ENCODE data around the gene ADAMTSL3. TPM values are rescaled to one million over a fixed set of nuclear protein-coding genes. Genes with fewer than 3 reads are reported as not detected.

The ADAMTSL3 gene
- total and polyA plus RNA-seq, 2 experiments from 2014 or later = 0.61 to 0.87 TPM

- no peaks in the 10 kb centered on the region for H3K9me2 ChIP-seq (ENCODE audit: insufficient read depth)
- no peak for ATAC-seq
- H3K4me1 ChIP-seq (ENCODE audit: insufficient read depth) = no peaks in the 10 kb centered on the region
- Mint-ChIP-seq H3K9me3 (no peaks in the 10 kb centered on the region), H3K36me3 (ENCODE audit: low read depth) (no peaks in the 10 kb centered on the region), H3K27me3 (ENCODE audit: insufficient read depth, low read depth, poor library complexity) (no peaks in the 10 kb centered on the region), H3K4me1 (no peaks in the 10 kb centered on the region), H3K4me3 (no peak overlapping the region), H3K27ac (no peak overlapping the region)
- no peak for TF ChIP-seq CTCF (conservative IDR thresholded peaks at IDR 0.05; ENCODE audit: low read depth in 2 of 2)
- no peak for TF ChIP-seq EZH2 (IDR thresholded peaks at IDR 0.05; ENCODE audit: low read depth, unreplicated experiment)
- no peak for TF ChIP-seq STAT1 (IDR thresholded peaks at IDR 0.05; ENCODE audit: unreplicated experiment)
- TF ChIP-seq ZNF331 (CRISPR knock-in tag; IDR thresholded peaks at IDR 0.05; ENCODE audit: low read depth) = no peak
- no peak for TF ChIP-seq POLR2AphosphoS5 (IDR thresholded peaks at IDR 0.05; ENCODE audit: low read depth)
- no peak for TF ChIP-seq NANOG (IDR thresholded peaks at IDR 0.05; ENCODE audit: borderline replicate concordance)
- TF ChIP-seq EZH2phosphoT487 (IDR thresholded peaks at IDR 0.05; ENCODE audit: unreplicated experiment) = no peak
- TF ChIP-seq CREB1 (CRISPR knock-in tag; IDR thresholded peaks at IDR 0.05; ENCODE audit: low read depth) = no peak
- no peak for TF ChIP-seq ZNF114 (CRISPR knock-in tag; IDR thresholded peaks at IDR 0.05)
- TF ChIP-seq REST (IDR thresholded peaks at IDR 0.05; ENCODE audit: unreplicated experiment) = no peak
- TF ChIP-seq JUNB (IDR thresholded peaks at IDR 0.05; ENCODE audit: unreplicated experiment) = no peak
- TF ChIP-seq ZNF462 (CRISPR knock-in tag; IDR thresholded peaks at IDR 0.05) = no peak
- no peak for TF ChIP-seq ETS1 (IDR thresholded peaks at IDR 0.05)
- no peak overlapping the region for H3K27ac ChIP-seq (ENCODE audit: low read depth)
- no peaks in the 10 kb centered on the region for H3K27me3 ChIP-seq (ENCODE audit: insufficient read depth)
- H2AFZ ChIP-seq = no peak overlapping the region
- H3K79me2 ChIP-seq (replicated peaks; ENCODE audit: insufficient read depth) = no peaks in the 10 kb centered on the region
- DNase-seq (ENCODE audit: low spot score) = no peak
- H3K4me2 ChIP-seq = no peak overlapping the region
- no peaks in the 10 kb centered on the region for H4K20me1 ChIP-seq (replicated peaks; ENCODE audit: insufficient read depth)
- no peak overlapping the region for H3K4me3 ChIP-seq
- no peaks in the 10 kb centered on the region for H3F3A ChIP-seq (replicated peaks; ENCODE audit: low read depth)
- H3K36me3 ChIP-seq (ENCODE audit: insufficient read depth) = no peaks in the 10 kb centered on the region
These were observed 236.7 kb downstream of the ADAMTSL3 start for GRCh38 chr15:83890587-83890986.
